HepG2 (cell line): Measurements from ENCODE around the gene KRT76. TPM values are rescaled to one million over a fixed set of nuclear protein-coding genes. Genes with fewer than 3 reads are reported as not detected.

Experiments
- ATAC-seq: fragments of 200-7000 bp; cut with Tn5 transposase; 3 replicates; pipeline ENCODE4 v1.9.1; 2020; ENCODE audit warnings: mild to moderate bottlenecking, moderate library complexity
- BruUV-seq: library from RNA; stranded (reverse); fragments of 400-500 nt; replicated peaks from 2 replicates; lab custom pipeline; 2021; lab: Mats Ljungman, UMichigan
- CTCF ChIA-PET: fragments of 300-600 bp; formaldehyde crosslinking; extraction: SDS; loops from one replicate; lab custom pipeline; 2021; ENCODE audit warnings: low total read pairs, inconsistent platforms, low intra/inter-chr PET ratio; lab: Yijun Ruan, JAX
- POLR2A ChIA-PET: fragments of 350-600 bp; sonication (Branson Sonifier 250); formaldehyde crosslinking; loops from one replicate; lab custom pipeline; 2020; ENCODE audit warnings: antibody characterized with exemption, inconsistent platforms; lab: Yijun Ruan, JAX
- DNase-seq: peaks from one replicate; pipeline ENCODE4 v3.0.0-alpha.2; 2015; ENCODE audit warnings: low spot score
- FAIRE-seq: peaks from 3 replicates; lab custom pipeline; 2011; peaks lifted over from hg19 to GRCh38; lab: Jason Lieb, UNC
- H2AFZ ChIP-seq: one replicate; pipeline ENCODE4 v1.6.1; 2011; ENCODE audit warnings: low read length, inconsistent platforms
- H3K27ac ChIP-seq: fragments of 300-600 bp; 3 replicates; pipeline ENCODE4 v1.8.0; 2011; ENCODE audit warnings: mixed run types, mild to moderate bottlenecking, mixed read lengths, low read length, inconsistent platforms; ENCODE audit not compliant: insufficient read depth; ENCODE audit errors: extremely low read length
- H3K27me3 ChIP-seq, 2 experiments: fragments of 200-600 bp in 1 of 2; 2 replicates in 1 of 2; 3 replicates in 1 of 2; pipeline versions ENCODE4 v1.6.0 to v1.8.0; 2011; ENCODE audit warnings: low read length in 2 of 2, mild to moderate bottlenecking in 2 of 2, moderate library complexity in 2 of 2, inconsistent platforms in 1 of 2; ENCODE audit not compliant: insufficient read depth in 2 of 2, control insufficient read depth in 1 of 2
- H3K36me3 ChIP-seq, 2 experiments: fragments of 200-600 bp in 1 of 2; replicated peaks in 1 of 2; 2 replicates in 1 of 2; 3 replicates in 1 of 2; pipeline versions ENCODE4 v1.5.1 to v1.8.0; 2011; ENCODE audit warnings: low read length in 2 of 2, inconsistent platforms in 1 of 2; ENCODE audit not compliant: insufficient read depth in 2 of 2, control insufficient read depth in 1 of 2
- H3K4me1 ChIP-seq: 2 replicates; pipeline ENCODE4 v1.5.1; 2012; ENCODE audit warnings: low read length, inconsistent platforms; ENCODE audit not compliant: insufficient read depth
- H3K4me2 ChIP-seq: 2 replicates; pipeline ENCODE4 v1.6.0; 2011; ENCODE audit warnings: low read depth, low read length, inconsistent platforms
- H3K4me3 ChIP-seq, 3 experiments: fragments of 200-600 bp in 1 of 3; sonication (generic), shearing (Covaris generic) in 1 of 3; replicated peaks in 1 of 3; 2 replicates each; pipeline ENCODE4 v1.5.1; 2011 to 2016; ENCODE audit warnings: low read length in 3 of 3, inconsistent platforms in 2 of 3, low read depth in 2 of 3, mild to moderate bottlenecking in 2 of 3, control low read depth in 1 of 3, mixed read lengths in 1 of 3; ENCODE audit not compliant: insufficient read depth in 1 of 3
- H3K79me2 ChIP-seq: one replicate; pipeline ENCODE4 v1.6.1; 2011; ENCODE audit warnings: low read length, inconsistent platforms; ENCODE audit not compliant: insufficient read depth
- H3K9ac ChIP-seq: 2 replicates; pipeline ENCODE4 v1.6.0; 2011; ENCODE audit warnings: mild to moderate bottlenecking, low read depth, low read length, inconsistent platforms; ENCODE audit not compliant: insufficient read depth
- H3K9me3 ChIP-seq: 2 replicates; pipeline ENCODE4 v1.5.1; 2012; ENCODE audit warnings: mild to moderate bottlenecking, low read length
- H4K20me1 ChIP-seq: 2 replicates; pipeline ENCODE4 v1.6.0; 2011; ENCODE audit warnings: inconsistent platforms, mild to moderate bottlenecking, low read length, moderate library complexity; ENCODE audit not compliant: insufficient read depth
- CEBPB ChIP-seq: IDR thresholded peaks from 2 replicates; pipeline ENCODE4 v1.6.1; 2011; ENCODE audit warnings: low read depth, low read length, improper control_type of control experiment, borderline replicate concordance
- FOXP1 ChIP-seq, 2 experiments: fragments of 450-650 bp in 1 of 2; IDR thresholded peaks; 2 replicates each; pipeline ENCODE4 v1.6.1; 2017 to 2018; ENCODE audit warnings: antibody characterized with exemption in 1 of 2
- GLI4 ChIP-seq: sonication (generic); formaldehyde crosslinking; IDR thresholded peaks from 2 replicates; pipeline ENCODE4 v1.5.1; 2020; ENCODE audit warnings: missing genetic modification reagents, mild to moderate bottlenecking, moderate library complexity, borderline replicate concordance
- KLF9 ChIP-seq: IDR thresholded peaks from 2 replicates; pipeline ENCODE4 v1.6.1; 2016; ENCODE audit warnings: low read depth
- NBN ChIP-seq: fragments of 450-650 bp; conservative IDR thresholded peaks from 2 replicates; pipeline ENCODE4 v1.6.1; 2017
- NR2F2 ChIP-seq: IDR thresholded peaks from 2 replicates; pipeline ENCODE4 v1.6.1; 2012; ENCODE audit warnings: low read depth, inconsistent platforms, borderline replicate concordance
- SAP130 ChIP-seq: IDR thresholded peaks from 2 replicates; pipeline ENCODE4 v1.6.1; 2016; ENCODE audit warnings: low read depth
- TBX3 ChIP-seq: fragments of 450-650 bp; IDR thresholded peaks from 2 replicates; pipeline ENCODE4 v1.6.1; 2017; ENCODE audit warnings: antibody characterized with exemption, mild to moderate bottlenecking, inconsistent platforms, borderline replicate concordance
- U2AF2 ChIP-seq: fragments of 200-400 bp; formaldehyde crosslinking; IDR thresholded peaks from 2 replicates; pipeline ENCODE4 v1.6.1; 2017; ENCODE audit warnings: low read depth, mild to moderate bottlenecking, low read length
- ZNF672 ChIP-seq: sonication (generic); formaldehyde crosslinking; IDR thresholded peaks from 2 replicates; pipeline ENCODE4 v1.8.1; 2022; ENCODE audit warnings: missing genetic modification reagents
- WGBS: methylation state at CpG from one replicate; pipeline ENCODE4 v1.1.6; 2017; ENCODE audit warnings: low lambda C conversion rate; 5-methylcytosine and 5-hydroxymethylcytosine counted together
- in situ Hi-C: cut with HindIII; loops from 2 replicates; pipeline ENCODE4 v1.10.0; 2017; ENCODE audit warnings: low pct_unique_long_range_greater_than_20kb; ENCODE audit not compliant: extremely low pct_ligation_motif_present
- intact Hi-C: fragments of 100-400 bp; cut with micrococcal nuclease; formaldehyde crosslinking; loops from one replicate; pipeline ENCODE4 v1.10.0; 2022; ENCODE audit not compliant: unreplicated experiment
- polyA plus RNA-seq, 8 experiments: library from polyadenylated mRNA; depleted of rRNA in 3 of 8; stranded (reverse) in 7 of 8; unstranded in 1 of 8; fragments of >200 nt; fragmentation: Illumina TruSeq in 4 of 8; extraction: Trizol in 4 of 8; gene quantifications; 2 replicates each; pipeline versions ENCODE4 v1.2.1 to v1.2.3, GENCODE V29; 2011 to 2016; ENCODE audit warnings: low read depth in 4 of 8, missing spikeins in 1 of 8, mixed read lengths in 1 of 8; ENCODE audit not compliant: insufficient read depth in 1 of 8
- total RNA-seq, 5 experiments: library from RNA; depleted of rRNA; stranded (reverse); fragments of >200 nt; fragmentation: Illumina TruSeq; extraction: Trizol; gene quantifications; 2 replicates each; pipeline ENCODE4 v1.2.3, GENCODE V29; 2016; ENCODE audit warnings: low read depth in 1 of 5

Gene KRT76
- total and polyA plus RNA-seq, 2 of the 13 experiments (the other 11 are each of a cell fraction or from before 2014, with no cell fraction given), result not detected

GRCh38 chr12:52781399-52782082, 4.4 kb upstream of the KRT76 start:
- Histone ChIP-seq H3K4me3 (no peak overlapping the region), H4K20me1 (no peaks in the 10 kb centered on the region), H2AFZ (no peak overlapping the region), H3K4me2 (no peak overlapping the region), H3K79me2 (no peaks in the 10 kb centered on the region), H3K9me3 (no peaks in the 10 kb centered on the region), H3K9ac (no peak overlapping the region), H3K4me1 (no peaks in the 10 kb centered on the region), H3K27me3 (peaks cover 0 to 9% of the 10 kb centered on the region in 2 experiments; a peak in 2 of 5 replicates), H3K27ac (no peak overlapping the region), H3K36me3 (no peaks in the 10 kb centered on the region)
- no peak for TF ChIP-seq KLF9
- TF ChIP-seq FOXP1 (IDR thresholded peaks at IDR 0.05), result no peak
- TF ChIP-seq FOXP1 (CRISPR knock-in tag; IDR thresholded peaks at IDR 0.05), result no peak
- no peak for TF ChIP-seq NBN
- TF ChIP-seq U2AF2, result no peak
- TF ChIP-seq SAP130 (CRISPR knock-in tag), result no peak
- no peak for TF ChIP-seq NR2F2
- WGBS, result 2% methylated on average over 4 of the region's 4 CpGs
- POLR2A ChIA-PET, result no interaction called here
- no TSS peak for BruUV-seq
- in situ Hi-C loops, result no loop called here
- no peak for DNase-seq
- ATAC-seq, result no peak
- no peak for FAIRE-seq
- intact Hi-C loops, result no loop called here
- CTCF ChIA-PET, result no interaction called here

DNA sequence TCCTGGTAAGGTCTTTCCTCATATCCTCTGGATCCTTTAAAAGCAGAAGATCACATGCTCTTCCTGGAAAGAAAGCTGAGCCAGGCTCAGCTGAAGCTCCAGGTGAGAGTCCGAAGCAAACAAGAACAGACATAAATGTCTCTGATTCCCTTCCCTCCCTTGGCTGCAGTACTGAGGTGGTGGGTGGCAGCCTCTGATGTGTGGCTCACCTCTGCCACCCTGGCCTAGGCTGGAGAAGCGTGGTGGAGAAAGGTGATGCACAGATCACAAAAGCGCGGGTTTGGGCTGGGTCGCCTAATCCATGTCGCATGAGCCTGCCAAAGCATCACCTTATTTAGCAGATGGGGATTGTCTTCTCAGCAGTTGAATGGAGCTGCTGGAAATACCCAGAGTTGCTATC, 2.8 kb upstream of the KRT76 start:
- FAIRE-seq (no peak), ATAC-seq (no peak), DNase-seq (no peak)
- no peaks in the 10 kb centered on the region for H3K4me1 ChIP-seq
- H3K9ac ChIP-seq, result no peak overlapping the region
- no peaks in the 10 kb centered on the region for H3K9me3 ChIP-seq
- 59% methylated on average over 6 of the region's 6 CpGs for WGBS
- H4K20me1 ChIP-seq, result no peaks in the 10 kb centered on the region
- ChIA-PET POLR2A (no interaction called here), CTCF (no interaction called here)
- in situ Hi-C loops, result no loop called here
- no peaks in the 10 kb centered on the region for H3K36me3 ChIP-seq
- no TSS peak for BruUV-seq
- H2AFZ ChIP-seq, result no peak overlapping the region
- H3K27ac ChIP-seq, result no peak overlapping the region
- peaks cover 0 to 16% of the 10 kb centered on the region in 2 experiments; a peak in 4 of 5 replicates for H3K27me3 ChIP-seq
- intact Hi-C loops, result no loop called here
- no peak overlapping the region for H3K4me2 ChIP-seq
- H3K79me2 ChIP-seq, result no peaks in the 10 kb centered on the region
- H3K4me3 ChIP-seq, result no peak overlapping the region
- TF ChIP-seq ZNF672, result no peak
- TF ChIP-seq CEBPB, result no peak
- no peak for TF ChIP-seq TBX3
- no peak for TF ChIP-seq GLI4 (CRISPR knock-in tag)
